BJ (cell line): ENCODE measurements around the gene RBPJ. TPM values are rescaled to one million over a fixed set of nuclear protein-coding genes. Genes with fewer than 3 reads are reported as not detected.
"Not testable (repeated sequence)": the region's sequence is repeated elsewhere in the genome, so short reads cannot be mapped to it uniquely, and the experiment has no call there.

Experiments used
- CTCF ChIA-PET: fragments of 350-600 bp; formaldehyde crosslinking; extraction: SDS; loops from one replicate; lab custom pipeline; 2021; ENCODE audit warnings: antibody characterized with exemption, inconsistent platforms; lab: Yijun Ruan, JAX
- POLR2A ChIA-PET: fragments of 300-600 bp; sonication (Branson Sonifier 250); formaldehyde crosslinking; extraction: SDS; loops from one replicate; lab custom pipeline; 2021; ENCODE audit warnings: antibody characterized with exemption; lab: Charles Lee
- DNase-seq: peaks from one replicate; pipeline ENCODE4 v3.0.0-alpha.2; 2011; ENCODE audit warnings: low read depth
- H3K27me3 ChIP-seq: 2 replicates; pipeline ENCODE4 v1.6.0; 2011; ENCODE audit warnings: low read length; ENCODE audit not compliant: control insufficient read depth, insufficient read depth
- H3K36me3 ChIP-seq: 2 replicates; pipeline ENCODE4 v1.5.1; 2011; ENCODE audit warnings: low read length; ENCODE audit not compliant: control insufficient read depth, insufficient read depth
- H3K4me3 ChIP-seq: 2 replicates; pipeline ENCODE4 v1.5.1; 2011; ENCODE audit warnings: low read depth, mild to moderate bottlenecking, control low read depth, low read length
- polyA plus RNA-seq: library from polyadenylated mRNA; depleted of rRNA; stranded (reverse); fragments of >200 nt; gene quantifications from 2 replicates; pipeline ENCODE4 v1.2.3, GENCODE V29; 2011
- TF ChIP-seq, protein P1 (sequence below): IDR thresholded peaks from 2 replicates; pipeline ENCODE4 v1.5.1; 2011; ENCODE audit warnings: low read depth, mild to moderate bottlenecking, control low read depth, inconsistent platforms, low read length, moderate library complexity; ENCODE audit not compliant: insufficient read depth

RBPJ gene
- polyA plus RNA-seq, 1 experiment, result 31.6 TPM

DNA sequence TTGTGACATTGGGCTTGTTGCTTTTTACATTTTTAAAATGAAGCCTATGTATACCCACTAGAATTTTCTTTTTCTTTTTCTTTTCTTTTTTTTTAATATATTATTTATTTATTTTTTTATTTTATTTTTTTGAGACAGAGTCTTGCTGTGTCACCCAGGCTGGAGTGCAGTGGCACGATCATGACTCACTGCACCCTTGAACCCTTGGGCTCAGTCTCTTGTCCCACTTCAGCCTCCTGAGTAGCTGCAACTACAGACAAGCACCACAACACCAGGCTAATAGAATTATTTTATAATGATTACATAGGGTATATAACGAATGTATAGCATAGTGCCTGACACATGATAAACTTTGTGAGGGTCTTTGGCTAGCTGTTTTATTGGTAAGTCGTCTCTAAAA, 64.9 kb downstream of the RBPJ start:
- POLR2A ChIA-PET, result interaction anchor here (0.6 kb wide), 1 partner anchor 16 kb away, joined by 3 read pairs; no protein-coding TSS in a partner anchor
- Histone ChIP-seq H3K27me3 (no peaks in the 10 kb centered on the region), H3K36me3 (peaks cover 1% of the 10 kb centered on the region; the same call in 1 of the 2 replicates), H3K4me3 (no peak overlapping the region)
- CTCF ChIA-PET, result no interaction called here
- no peak for DNase-seq
- TF ChIP-seq, protein P1, sequence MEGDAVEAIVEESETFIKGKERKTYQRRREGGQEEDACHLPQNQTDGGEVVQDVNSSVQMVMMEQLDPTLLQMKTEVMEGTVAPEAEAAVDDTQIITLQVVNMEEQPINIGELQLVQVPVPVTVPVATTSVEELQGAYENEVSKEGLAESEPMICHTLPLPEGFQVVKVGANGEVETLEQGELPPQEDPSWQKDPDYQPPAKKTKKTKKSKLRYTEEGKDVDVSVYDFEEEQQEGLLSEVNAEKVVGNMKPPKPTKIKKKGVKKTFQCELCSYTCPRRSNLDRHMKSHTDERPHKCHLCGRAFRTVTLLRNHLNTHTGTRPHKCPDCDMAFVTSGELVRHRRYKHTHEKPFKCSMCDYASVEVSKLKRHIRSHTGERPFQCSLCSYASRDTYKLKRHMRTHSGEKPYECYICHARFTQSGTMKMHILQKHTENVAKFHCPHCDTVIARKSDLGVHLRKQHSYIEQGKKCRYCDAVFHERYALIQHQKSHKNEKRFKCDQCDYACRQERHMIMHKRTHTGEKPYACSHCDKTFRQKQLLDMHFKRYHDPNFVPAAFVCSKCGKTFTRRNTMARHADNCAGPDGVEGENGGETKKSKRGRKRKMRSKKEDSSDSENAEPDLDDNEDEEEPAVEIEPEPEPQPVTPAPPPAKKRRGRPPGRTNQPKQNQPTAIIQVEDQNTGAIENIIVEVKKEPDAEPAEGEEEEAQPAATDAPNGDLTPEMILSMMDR, result no peak

GRCh38 chr4:26386386-26386785, 65.6 kb downstream of the RBPJ start:
- TF ChIP-seq, protein P1, result no peak
- ChIA-PET POLR2A (interaction anchor here (0.6 kb wide), 1 partner anchor 15 kb away, joined by 3 read pairs; no protein-coding TSS in a partner anchor), CTCF (no interaction called here)
- Histone ChIP-seq H3K27me3 (no peaks in the 10 kb centered on the region), H3K36me3 (peaks cover 1% of the 10 kb centered on the region; the same call in 1 of the 2 replicates), H3K4me3 (no peak overlapping the region)
- DNase-seq, result no peak

DNA sequence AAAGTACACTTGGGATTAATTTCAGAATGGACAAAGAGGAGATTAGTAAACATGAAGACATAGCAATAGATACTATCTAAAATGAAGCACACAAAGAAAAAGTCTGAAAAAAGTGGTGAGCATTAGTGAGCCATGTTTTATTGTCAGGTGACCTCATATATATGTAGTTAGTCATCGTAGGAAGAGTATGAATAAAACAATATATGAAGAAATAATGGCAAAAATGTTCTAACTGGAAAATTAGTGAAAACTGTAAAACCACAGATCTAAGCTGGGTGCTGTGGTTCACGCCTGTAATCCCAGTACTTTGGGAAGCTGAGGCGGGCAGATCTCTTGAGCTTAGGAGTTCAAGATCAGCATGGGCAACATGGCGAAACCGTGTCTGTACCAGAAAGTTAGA, 67.9 kb downstream of the RBPJ start:
- H3K4me3 ChIP-seq, result no peak overlapping the region
- DNase-seq, result no peak
- POLR2A ChIA-PET, result no interaction called here
- TF ChIP-seq, protein P1, result no peak
- H3K27me3 ChIP-seq, result no peaks in the 10 kb centered on the region
- CTCF ChIA-PET, result interaction anchor here (2.0 kb wide), 1 partner anchor 58 kb away, joined by 8 read pairs; no protein-coding TSS in a partner anchor
- peaks cover 3% of the 10 kb centered on the region; the same call in 1 of the 2 replicates for H3K36me3 ChIP-seq

DNA sequence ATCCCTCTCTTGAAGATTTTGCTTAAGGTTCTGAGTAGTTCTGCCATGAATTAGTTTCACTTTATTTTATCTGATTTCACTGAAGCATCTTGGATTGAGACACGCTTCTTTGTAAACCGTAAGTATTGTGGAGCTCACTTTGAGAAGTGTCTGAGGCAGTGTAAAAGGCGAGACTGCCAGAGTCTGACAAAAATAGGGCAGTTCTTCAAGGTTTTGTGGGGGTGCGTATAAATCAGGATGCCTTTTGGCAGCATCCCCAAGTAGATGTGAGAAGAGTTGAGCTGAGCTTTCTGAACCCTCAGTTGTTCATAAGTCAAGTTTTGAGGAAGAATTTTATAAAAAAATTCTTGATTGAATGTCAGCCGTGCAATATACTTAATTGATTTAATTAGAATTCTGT, 76.3 kb downstream of the RBPJ start:
- H3K27me3 ChIP-seq, result no peaks in the 10 kb centered on the region
- H3K36me3 ChIP-seq, result peaks cover 1% of the 10 kb centered on the region; the same call in 1 of the 2 replicates
- CTCF ChIA-PET, result interaction anchor here (0.7 to 1.5 kb wide), 4 partner anchors 12 to 69 kb away, joined by 3 to 6 read pairs (median 4); no protein-coding TSS in a partner anchor
- DNase-seq, result no peak
- POLR2A ChIA-PET, result no interaction called here
- no peak overlapping the region for H3K4me3 ChIP-seq
- TF ChIP-seq, protein P1, result no peak

- POLR2A ChIA-PET, result no interaction called here
- TF ChIP-seq, protein P1, result no peak
- DNase-seq, result no peak
- CTCF ChIA-PET, result interaction anchor here (1.1 to 2.1 kb wide), 2 partner anchors 71 to 370 kb away, joined by 4 to 7 read pairs; no protein-coding TSS in a partner anchor
- Histone ChIP-seq H3K36me3 (no peaks in the 10 kb centered on the region), H3K27me3 (no peaks in the 10 kb centered on the region), H3K4me3 (no peak overlapping the region)
Measured at GRCh38 chr4:26400132-26400531, 79.3 kb downstream of the RBPJ start.

- DNase-seq, H3K4me3 ChIP-seq, H3K36me3 ChIP-seq, H3K27me3 ChIP-seq: not testable (repeated sequence)
- ChIA-PET CTCF (interaction anchor here (0.6 kb wide), 1 partner anchor 71 kb away, joined by 3 read pairs; no protein-coding TSS in a partner anchor), POLR2A (interaction anchor here (0.6 kb wide), 1 partner anchor 16 kb away, joined by 3 read pairs; no protein-coding TSS in a partner anchor)
Measured at GRCh38 chr4:26402017-26402416, 81.2 kb downstream of the RBPJ start.
